GM18505 (cell line): ENCODE data around the gene RNF151.
"Not testable (repeated sequence)": the region's sequence is repeated elsewhere in the genome, so short reads cannot be mapped to it uniquely, and the experiment has no call there.

Source experiments
- ATAC-seq: cut with Tn5 transposase; IDR thresholded peaks from one replicate; pipeline ENCODE4 v1.9.1; 2021; ENCODE audit not compliant: unreplicated experiment
- POLR2A ChIP-seq: IDR thresholded peaks from 4 replicates; pipeline ENCODE4 v1.6.1; 2011; ENCODE audit warnings: borderline replicate concordance; ENCODE audit not compliant: insufficient read depth, insufficient read length; ENCODE audit errors: extremely low read depth

Gene RNF151

DNA sequence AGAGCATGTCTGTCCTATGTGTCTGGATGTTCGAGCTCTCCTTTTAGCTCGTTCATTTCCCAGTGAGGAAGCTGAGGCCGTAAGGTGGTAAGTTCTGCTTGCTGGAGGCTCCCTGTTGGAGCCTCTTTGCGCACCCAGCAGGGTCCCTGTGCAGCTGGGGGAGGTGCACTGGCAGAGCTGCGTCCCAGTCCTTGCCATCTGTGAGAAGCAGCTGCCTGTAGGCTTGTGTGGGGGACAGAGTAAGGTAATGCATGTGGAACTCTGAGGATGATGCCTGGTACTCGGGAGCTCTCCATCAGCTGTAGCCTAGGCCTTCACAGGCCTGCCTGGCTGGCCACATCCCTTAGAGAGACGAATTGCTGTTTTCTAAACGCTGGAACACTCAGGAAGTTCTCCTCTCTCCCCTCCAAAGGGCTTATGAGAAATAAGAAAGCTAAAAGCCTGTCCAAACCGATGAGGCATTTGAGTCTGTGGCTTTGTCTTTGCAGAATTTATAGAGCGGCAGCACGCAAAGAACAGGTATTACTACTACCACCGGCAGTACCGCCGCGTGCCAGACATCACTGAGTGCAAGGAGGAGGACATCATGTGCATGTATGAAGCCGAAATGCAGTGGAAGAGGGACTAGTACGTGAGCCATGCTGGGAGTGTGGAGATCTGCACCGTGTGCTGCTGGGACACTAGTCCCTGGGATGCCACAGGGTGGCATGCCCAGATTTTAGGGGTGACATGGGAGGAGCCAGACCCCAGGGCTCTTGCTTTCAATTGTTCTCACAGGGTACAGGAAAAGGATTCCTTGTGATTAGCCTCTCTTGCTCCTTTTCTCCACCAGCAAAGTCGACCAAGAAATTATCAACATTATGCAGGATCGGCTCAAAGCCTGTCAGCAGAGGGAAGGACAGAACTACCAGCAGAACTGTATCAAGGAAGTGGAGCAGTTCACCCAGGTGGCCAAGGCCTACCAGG is 5.7 kb upstream of the RNF151 start:
- no peak for ATAC-seq
- peak; percentile 85 for TF ChIP-seq POLR2A

DNA sequence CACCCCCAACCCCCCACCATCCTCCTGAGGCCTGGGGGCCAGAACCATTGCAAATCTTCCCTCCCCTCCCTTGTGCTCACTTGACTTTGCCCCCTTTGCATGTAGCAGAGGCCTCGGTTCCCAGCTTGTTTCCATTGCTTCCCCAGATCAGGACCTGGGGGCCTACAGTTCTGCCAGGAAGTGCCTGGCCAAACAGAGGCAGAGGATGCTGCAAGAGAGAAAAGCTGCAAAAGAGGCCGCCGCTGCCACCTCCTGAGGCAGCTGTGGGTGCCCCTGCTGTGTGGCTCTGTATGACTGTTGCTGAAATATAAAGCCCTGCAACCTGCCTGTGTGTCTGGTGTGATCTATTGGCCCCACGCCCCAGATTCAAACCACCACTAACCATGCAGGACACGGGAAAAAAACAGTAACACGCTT is 5.0 kb upstream of the RNF151 start:
- TF ChIP-seq POLR2A, result no peak

DNA sequence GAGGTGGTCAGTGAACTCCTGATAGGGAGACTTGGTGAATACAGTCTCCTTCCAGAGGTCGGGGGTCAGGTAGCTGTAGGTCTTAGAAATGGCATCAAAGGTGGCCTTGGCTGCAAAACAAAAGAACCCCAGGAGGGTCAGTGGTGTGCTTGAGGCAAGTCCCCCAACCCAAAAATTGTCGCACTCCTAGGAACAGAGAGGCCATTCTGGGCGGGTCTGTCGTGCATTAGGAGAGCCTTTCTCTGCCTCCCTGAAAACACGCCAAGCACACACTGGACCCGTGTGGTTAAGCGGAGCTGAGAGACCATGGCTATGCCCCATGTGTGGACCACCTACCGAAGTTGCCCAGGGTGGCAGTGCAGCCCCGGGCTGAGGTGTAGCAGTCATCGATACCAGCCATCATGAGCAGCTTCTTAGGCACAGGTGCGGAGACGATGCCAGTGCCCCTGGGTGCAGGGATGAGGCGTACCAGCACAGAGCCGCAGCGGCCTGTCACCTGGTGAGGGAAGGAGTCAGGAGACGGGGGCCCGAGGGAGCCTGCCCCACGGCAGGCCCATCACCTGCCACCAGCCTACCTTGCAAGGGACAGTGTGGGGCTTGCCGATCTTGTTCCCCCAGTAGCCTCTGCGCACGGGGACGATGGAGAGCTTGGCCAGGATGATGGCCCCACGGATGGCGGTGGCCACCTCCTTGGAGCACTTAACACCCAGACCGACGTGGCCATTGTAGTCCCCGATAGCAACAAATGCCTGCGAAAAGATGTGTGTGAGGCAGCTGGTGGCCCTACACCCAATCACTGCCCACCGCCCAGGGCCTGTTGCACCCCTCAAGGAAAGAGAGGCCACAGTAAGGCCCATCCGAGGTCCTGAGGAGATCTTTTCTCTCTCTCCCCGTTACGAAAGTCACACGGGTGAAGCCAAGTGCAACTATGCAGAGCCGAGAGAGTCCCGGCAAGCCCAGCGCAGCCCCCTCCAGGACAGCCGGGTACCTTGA is 4.2 kb upstream of the RNF151 start:
- TF ChIP-seq POLR2A, result peak; percentile 2
- ATAC-seq, result not testable (repeated sequence)

More for the DNA sequence above, 5.0 kb upstream of the RNF151 start:
- no peak for ATAC-seq

DNA sequence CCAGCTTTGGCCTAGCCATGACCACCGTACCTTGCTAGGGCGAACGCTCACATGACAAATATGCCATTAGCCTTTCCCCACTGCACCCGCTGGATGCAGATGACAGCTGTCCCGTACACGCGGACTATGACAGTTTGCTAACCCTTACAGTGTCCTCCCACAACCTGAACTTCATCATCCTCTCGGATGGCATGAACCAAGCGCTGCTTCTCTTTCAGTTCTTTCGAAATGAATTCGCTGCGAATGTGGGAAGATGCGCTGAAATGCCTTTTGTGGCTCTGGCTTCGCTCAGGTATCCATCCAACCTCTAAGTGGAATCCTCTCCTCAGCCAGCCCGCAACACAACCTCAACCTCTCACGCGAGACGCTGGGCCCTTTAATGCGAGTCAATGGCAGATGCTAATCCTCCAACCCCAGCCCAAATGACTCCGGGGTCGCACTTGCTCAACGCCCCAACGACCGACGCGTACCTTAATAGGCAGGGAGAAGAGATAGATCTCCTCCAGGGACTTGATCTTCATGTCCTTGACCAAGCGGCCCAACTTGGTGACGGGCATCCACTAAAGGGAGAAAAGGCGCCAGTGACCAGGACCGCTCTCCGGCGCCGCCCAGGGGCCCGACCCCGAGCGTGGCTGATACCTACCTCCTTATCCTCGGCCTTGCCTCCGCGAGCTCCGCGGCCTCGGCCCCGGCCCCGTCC is 2.7 kb upstream of the RNF151 start:
- ATAC-seq, result no peak
- no peak for TF ChIP-seq POLR2A

DNA sequence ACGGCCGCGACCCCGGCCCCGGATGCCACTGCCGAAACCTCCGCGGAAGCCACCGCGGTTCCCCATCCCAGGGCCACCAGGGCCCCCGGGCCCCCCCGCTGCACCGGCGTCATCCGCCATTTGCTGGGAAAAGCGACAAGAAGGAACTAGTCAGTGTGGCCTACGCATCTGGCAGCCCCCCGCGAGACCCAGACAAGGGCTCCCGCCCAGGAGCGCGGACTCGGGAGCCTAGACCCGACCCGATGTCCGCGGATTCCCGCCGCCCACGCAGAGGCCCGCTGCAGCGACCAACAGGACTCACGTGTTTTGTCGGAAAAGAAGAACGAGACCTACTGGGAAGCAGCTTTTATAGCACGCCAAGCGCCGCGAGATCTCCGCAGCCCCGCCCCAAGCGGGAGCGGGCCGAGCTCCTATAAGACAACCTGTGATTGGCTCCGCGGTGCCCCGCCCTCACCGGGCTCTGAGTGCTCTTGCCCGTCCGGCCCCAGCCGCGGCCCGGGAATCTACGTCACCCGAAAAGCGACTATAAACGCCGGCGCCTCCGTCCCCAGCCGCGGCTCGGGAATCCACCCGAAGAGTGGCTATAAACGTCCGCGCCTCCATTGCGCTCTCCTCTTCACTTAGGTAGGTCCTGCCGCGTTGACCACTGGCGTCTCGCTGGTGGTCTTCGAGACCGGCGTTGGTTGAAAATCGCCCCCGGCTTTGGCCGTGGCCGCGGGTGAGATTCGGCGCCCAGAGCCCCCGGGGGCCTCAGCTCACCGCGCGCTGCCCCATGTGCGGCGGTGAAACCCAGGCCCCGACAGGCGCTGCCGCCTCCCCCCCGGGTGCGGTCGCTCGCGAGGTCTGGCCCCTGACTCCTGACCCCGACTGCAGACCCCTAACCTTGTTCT is 1.9 kb upstream of the RNF151 start, which contains the start of gene RPS2:
Gene RPS2 (minus strand): TSS at position 321 of the 890 bp plus-strand sequence. CDS start 201 bp downstream, at position 120.
- TF ChIP-seq POLR2A, result peak; percentile 100
- ATAC-seq, result peak; percentile 71

DNA sequence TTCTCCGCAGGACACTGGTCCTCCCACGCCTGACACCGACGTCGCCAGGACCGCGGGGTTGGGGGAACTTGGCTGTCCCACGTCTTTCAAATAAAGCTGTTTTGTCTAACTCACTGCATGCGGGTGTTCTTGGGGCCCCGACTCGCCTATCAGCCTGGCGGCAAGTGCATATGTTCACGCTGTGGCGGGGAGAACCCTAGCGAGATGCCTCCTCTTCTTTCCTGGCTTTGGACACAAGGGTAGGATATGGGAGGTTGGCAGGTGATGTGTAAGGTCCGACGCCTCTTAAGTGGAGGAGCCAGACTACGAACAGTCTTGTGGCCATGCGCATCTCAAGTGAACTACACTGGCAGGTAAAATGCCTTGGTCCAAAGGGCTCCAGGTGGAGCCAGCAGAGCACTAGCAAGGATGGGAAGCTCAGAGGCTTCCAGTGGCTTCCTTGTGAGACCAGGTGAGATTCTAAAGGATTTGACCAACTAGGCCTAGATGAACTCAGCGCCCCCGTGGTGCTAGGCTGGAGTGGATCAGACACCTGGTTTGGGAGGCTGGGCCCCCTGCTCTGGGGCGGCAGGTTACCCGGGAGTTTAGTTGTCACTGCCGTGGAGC is 1.2 kb upstream of the RNF151 start:
- no peak for TF ChIP-seq POLR2A
- no peak for ATAC-seq

DNA sequence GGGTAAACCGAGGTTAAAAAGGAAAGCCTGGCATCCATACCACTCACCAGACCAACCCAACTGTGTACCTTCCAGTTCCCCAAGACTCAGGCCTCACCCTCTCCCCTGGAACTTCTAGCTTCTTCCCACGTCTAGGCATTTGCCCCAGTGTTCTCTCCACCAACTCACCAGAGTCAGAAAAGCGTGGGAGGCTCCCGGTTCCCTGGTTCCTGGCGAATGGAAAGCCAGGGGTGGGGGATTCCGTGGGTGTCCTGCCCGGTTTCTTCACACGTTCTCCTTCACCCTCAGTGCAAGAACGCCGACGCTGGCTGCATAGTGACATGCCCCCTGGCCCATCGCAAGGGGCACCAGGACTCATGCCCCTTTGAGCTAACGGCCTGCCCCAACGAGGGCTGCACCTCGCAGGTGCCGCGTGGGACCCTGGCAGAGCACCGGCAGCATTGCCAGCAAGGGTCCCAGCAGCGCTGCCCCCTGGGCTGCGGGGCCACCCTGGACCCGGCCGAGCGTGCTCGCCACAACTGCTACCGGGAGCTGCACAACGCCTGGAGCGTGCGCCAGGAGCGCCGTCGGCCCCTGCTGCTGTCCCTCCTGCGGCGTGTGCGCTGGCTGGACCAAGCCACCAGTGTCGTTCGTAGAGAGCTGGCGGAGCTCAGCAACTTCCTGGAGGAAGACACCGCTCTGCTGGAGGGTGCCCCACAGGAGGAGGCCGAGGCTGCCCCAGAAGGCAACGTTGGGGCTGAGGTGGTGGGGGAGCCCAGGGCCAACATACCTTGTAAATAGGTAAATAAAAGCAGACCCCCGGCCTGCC is 1.7 kb downstream of the RNF151 start:
- no peak for ATAC-seq
- TF ChIP-seq POLR2A, result no peak

DNA sequence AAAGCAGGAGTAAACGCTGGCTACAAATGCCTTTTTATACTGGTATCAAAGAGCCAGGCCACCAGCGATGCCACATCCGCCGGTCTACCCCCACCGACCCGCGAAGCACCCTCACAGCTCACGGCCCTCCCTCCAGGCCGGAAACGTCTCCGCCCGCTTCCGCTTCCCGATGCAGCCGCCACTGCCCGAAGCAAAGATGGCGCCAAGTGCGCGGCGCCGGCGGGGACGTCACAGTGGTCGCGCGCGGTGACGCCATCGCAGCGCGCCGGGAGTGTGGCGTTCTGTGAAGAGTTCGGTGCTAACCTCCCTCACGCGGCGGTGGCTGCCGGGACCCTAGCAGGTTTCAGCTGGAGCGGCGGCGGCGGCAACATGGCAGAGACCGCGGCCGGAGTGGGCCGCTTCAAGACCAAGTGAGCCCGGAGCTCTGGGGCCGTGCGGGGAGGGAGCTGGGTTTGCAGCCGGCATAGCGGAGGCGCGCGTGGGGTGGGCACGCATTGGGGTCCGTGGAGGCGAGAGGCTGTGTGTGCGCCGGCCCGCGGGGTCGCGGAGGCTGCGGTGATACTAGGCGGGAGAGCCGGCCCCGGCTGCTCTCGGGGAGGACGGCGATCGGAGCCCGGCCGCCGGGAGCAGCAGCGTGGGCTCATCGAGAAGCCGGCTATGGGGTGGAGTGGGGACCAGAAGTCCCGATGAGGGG is 5.3 kb downstream of the RNF151 start, which contains the start of gene TBL3:
Gene TBL3 (plus strand): TSS at position 258 of the 694 bp plus-strand sequence. CDS start 112 bp downstream, at position 370.
- peak; percentile 80 for ATAC-seq
- peak; percentile 96 for TF ChIP-seq POLR2A

DNA sequence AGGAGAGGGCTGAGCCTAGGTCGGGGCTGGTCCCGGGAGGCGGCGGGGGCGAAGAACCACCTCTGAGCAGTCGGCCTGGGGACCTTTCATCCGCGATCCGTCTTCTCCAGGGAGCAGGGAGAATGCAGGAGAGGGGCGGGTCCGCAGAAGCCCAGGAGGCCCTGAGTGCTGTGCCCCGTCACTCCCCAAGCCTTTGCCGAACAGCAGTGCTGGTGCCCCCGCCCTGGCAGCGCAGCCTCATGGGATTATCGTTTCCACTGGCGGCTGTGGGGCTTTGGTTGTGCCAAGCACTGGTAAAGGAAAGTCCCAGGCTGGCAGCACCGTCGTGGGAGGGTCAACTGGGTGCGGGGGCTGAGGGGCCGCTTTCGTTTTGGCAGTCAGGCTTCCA is 5.8 kb downstream of the RNF151 start:
- no peak for TF ChIP-seq POLR2A
- no peak for ATAC-seq
